ENCODE measurements around the gene ELSPBP1.
"Not testable (repeated sequence)": the region's sequence is repeated elsewhere in the genome, so short reads cannot be mapped to it uniquely, and the experiment has no call there.

ELSPBP1 gene

DNA sequence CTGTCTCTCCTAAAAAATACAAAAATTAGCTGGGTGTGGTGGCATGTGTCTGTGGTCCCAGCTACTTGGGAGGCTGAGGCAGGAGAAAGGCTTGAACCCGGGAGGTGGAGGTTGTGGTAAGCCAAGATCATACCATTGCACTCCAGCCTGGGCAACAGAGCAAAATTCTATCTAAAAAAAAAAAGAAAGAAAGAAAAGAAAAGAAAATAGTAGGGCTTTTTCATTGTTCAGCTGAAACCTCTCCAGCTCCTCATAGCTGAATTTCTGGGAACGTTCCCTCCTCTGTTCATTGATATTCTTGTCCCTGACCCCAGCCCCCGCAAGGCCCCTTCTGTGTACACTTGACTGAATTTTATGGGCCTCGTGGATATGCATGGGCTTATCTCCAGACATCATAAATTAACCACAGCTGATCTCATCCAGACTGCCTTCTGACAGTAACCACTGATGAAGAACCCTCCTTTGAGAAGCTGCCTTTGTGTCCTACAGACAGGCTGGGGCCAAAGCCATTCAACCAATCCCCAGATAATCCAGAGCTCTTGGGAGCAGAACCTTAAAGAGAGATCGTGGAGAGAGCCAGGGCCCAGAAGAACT lies at the start of gene ELSPBP1:
Gene ELSPBP1 (plus strand): TSS at position 424 of the 594 bp plus-strand sequence. CDS start 14,036 bp downstream, outside the sequence.
- no peak for DNase-seq

DNA sequence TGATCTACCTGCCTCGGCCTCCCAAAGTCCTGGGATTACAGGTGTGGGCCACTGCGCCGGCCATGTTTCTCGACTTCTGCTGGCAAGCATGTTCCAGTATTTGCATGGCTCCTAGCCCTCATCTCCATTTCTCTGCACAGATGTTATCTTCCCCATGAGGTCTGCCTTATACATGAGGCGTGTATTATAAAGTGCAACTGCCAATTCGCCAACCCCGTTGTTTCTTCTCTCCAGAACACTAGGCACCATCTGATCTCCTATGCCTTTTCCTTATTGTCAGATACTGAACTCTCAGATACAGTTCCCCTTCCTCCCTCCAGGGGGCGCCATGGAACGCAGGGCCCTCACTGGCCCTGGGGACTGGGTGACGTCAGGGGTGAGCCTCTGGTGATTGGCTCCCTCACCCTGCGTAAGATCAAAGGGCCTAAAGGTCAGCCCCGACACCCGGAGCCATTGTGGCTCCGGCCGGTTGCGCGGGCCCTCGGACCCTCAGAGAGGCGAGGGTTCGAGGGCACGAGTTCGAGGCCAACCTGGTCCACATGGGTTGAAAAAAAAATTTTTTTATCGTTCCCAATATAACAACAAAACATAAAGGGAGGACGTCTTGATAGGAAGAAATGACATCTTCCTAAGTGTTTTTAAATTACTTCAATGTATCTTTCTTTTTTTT lies 44.4 kb upstream of the ELSPBP1 start:
- DNase-seq, result peak; percentile 10

DNA sequence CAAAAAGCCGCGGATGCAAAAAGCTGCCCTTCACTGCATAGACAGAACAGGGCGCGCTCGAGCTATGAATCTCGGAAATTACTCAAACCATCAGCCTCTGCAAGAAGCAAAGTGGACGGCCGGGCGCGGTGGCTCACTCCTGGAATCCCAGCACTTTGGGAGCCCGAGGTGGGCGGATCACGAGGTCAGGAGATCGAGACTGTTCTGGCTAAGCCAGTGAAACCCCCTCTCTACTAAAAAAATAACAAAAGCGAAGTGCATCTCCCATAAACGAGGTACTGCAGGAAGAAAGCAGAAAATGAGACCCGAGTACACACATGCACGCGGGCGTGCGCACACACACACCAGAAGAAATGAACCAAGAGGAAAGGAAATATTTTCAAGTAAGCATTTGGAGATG lies 42.3 kb upstream of the ELSPBP1 start:
- not testable (repeated sequence) for DNase-seq

DNA sequence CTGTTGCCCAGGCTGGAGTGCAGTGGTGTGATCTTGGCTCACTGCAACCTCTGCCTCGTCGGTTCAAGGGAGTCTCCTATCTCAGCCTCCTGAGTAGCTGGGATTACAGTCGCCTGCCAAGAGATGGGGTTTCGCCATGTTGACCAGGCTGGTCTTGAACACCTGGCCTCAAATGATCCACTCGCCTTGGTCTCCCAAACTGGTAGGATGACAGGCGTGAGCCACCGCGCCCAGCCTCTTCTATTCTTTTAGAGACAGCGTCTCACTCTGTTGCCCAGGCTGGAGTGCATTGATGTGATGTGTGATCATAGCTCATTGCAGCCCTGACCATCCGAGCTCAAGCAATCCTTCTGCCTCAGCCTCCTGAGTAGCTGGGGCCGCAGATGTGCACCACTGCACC lies 38.5 kb upstream of the ELSPBP1 start:
- peak; percentile 8 for DNase-seq

DNA sequence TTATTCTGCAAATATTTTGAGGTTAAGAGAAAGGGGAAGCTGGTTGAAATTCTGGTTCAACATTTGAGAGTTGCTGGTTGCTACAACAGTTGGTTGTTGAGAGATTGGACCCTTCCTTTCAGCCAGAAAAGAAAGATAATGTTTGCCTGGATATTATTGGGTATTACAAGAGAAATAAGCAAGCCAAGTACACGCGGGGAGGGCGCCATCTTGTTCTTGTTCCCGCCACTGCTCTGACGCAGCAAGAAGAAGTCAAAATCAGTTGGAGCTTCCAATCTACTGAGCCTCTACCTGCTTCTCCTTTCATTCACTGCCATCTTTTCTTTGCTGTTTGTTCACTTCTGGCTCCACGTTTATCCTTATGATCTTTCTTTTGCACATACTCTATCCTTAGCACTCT lies 20.9 kb upstream of the ELSPBP1 start:
- DNase-seq, result no peak

DNA sequence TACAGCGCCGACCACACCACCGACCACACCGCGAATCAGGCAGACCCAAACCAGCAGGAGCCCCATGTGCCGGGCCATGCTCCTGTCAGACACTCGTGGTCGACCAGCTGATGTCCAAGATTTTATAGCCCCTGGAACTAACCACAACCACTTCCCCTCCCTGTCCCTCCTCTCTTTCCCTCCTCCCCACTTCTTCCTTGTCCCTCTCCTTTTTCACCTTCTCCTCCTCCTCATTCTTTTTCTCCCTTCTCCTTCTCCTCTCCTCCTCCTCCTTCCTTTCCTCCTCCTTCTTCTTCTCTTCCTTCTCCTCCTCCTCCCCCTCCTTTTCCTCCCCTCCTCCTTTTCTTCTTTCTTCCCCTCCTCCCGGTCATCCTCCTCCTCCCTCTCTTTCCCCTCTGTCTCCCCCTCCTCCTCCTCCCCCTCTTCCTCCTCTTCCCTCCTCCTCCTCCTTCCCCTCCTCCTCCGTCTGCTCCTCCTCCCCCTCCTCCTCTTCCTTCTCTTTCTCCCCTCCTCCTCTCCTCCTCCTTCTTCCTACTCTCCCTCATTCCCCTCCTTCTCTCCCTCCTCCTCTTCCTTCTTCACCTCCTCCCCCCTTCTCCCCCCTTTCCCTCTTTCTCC lies 3.1 kb upstream of the ELSPBP1 start:
- no peak for DNase-seq

DNA sequence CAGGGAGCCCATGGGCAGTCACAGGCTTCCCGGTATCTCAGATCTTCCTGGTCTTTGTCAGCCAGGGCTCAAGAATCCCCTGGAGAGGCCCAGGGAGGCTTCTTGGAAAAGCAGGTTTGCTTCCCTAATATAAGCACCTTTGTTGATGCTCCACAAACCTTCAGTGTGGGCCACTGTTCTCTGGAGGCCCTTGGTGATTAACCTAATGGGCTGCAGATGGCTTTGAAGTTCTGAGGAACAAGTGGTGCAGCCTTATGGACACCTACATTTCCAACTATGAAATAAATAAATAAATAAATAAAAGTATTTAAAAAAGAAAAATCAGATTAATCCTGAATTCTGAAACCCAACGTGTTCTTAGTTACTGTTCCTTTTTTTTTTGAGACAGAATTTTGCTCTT lies 2.4 kb upstream of the ELSPBP1 start, which contains the start of gene BSPH1:
Gene BSPH1 (minus strand): TSS at position 101 of the 400 bp plus-strand sequence. CDS start 89 bp downstream, at position 12.
- no peak for DNase-seq

DNA sequence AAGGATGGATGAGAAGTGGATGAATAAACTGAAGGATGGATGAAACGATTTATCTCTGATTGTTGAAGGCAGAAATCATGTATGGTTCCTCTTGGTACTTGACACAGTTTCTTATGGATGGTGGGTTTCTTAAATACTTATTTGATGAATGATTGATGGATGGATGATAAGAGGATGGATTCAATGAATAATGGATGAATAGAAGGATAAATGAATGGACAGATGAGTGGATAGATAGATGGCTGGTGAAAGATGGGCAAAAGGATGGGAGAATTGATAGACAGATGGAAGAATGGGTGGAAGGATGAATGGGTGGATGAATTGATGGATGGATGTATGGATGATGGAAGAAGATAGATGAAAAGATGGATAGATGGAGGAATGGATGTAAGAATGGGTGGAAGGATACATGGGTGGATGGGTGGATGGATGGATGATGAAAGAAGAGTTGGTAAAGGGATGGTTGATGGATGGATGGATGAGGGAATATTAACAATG lies 1.8 kb downstream of the ELSPBP1 start:
- no peak for DNase-seq

DNA sequence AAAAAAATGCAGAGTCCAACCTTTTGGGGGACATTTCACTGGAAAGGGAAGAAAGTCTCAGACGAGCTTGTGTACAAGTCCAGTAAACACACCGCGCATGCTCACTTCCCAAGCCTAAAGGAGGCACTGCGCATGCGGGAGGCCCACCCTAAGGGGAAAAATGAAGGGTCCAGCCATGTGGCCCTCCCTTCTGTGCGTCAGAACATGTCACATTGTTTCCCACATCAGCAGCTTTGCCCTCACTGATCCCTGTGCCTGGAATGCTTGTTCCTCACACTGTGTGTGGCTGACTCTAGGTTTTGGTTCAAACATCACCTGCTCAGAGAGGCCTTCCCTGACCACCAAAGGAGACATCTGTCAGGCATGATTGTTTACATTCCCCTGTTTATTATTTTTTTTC lies 4.4 kb downstream of the ELSPBP1 start:
- DNase-seq, result no peak

DNA sequence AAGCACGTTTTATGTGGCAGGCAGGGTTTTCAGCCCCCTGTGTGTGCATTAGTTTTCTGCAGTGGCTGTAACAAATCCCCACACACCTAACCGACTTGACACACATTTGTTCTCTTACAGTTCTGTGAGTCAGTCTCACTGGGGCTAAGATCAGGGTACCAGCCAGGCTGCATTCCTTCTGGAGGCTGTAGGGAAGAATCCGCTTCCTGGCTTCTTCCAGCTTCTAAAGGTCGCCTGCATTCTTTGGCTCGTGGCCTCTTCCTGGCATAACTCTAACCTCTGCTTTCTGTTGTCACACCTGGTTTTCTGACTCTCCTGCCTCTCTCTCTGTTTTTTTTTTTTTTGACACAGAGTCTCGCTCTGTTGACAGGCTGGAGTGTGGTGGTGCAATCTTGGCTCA lies 6.4 kb downstream of the ELSPBP1 start:
- no peak for DNase-seq

DNA sequence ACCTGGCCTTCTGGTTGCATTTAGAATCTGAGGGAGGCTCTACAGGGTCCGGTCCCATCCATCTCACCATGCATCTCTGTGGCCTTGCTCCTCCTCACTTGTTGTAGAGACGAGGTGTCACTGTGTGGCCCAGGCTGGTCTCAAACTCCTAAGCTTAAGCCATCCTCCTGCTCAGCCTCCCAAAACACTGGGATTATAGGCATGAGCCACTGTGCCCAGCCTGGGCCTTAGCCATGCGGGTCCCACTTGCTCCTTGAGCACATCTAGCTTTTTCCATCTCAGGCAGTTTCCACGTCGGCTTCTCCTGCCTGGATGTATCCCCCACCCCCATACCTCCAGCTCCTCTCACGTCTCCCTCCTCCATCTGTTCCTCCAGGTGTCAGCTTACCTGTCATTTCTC lies 9.8 kb downstream of the ELSPBP1 start:
- DNase-seq, result no peak

DNA sequence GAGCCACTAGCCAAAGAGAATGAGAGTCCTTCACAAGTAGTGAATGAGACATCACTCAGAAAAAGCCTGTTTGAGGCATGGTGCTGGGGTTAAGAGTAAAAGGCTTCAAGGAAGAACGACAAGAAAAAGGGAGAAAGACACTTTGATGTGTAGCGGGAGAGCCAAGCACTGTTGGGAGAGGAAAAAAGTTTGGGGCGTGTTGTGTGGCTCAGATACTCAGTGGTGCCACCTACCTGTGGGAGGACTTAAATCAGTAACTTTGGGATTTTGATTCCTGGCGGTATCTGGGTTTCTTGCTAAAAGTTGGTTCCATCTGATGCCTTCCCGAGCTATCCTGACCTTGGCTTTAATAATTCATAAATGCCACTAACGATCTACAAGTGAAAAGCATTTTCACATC lies 12.3 kb downstream of the ELSPBP1 start:
- peak; percentile 29 for DNase-seq

DNA sequence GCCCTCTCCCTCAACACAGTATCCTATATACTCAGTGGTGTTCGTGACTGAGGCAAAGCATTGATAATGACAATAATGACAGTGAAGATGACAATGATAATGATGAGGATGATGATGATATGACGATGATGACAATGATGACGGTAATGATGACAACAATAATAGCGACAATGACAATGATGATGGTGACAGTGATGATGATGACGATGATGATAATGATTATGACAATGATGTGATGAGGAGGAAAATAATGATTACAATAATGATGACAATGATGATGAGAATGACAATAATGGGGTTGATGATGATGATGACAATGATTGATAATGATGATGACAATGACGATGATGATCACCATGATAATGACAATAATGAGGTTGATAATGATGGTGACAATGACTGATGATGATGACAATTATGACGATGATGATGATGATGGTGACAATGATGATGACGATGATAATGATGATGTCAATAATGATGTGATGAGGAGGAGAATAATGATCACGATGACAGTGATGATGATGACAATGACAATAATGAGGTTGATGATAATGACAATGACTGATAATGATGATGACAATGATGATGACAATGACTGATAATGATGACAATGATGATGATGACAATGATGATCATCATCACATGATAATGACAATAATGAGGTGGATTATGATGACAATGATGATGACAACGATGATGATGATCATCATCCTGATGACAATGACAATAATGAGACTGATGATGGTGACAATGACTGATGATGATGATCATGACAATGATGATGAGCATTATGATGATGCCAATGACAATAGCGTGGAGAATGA lies 16.7 kb downstream of the ELSPBP1 start:
- DNase-seq, result no peak

DNA sequence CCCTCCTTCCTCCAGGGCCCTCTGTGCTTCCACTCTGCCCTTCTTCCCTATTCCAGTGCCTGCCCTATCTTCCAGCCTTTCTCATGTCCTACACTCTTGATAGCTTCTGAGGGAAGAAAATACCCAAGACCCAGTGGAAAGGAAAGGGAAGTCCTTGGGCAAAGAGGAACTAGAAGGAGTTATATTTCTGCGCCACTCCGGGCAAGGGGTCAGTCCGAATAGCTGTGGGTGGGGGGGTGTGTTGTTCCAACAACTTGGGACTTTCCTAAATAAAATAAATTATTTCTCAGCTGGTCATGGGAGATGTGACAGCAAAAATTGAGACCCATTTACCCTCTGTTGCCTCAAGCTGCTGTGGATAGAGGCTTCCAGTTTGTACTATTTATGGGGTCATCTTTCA lies 26.3 kb downstream of the ELSPBP1 start:
- DNase-seq, result no peak

DNA sequence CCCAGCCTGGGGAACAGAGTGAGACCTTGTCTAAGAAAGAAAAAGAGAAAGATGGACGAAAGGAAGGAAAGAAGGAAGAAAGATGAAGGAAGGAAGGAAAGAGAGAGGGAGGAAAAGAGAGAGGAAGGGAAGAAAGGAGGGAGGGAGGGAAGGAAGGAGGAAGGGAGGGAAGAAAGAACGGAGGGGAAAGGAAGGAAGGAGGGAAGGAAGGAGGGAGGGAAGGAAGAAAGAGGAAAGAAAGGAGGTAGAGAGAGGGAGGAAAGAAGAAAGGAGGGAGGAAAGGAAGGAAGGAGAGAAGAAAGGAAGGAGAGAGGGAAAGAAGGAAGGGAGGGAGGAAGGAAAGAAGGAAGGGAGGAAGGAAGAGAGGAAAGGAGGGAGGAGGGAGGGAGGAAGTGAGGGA lies 28.6 kb downstream of the ELSPBP1 start:
- no peak for DNase-seq

DNA sequence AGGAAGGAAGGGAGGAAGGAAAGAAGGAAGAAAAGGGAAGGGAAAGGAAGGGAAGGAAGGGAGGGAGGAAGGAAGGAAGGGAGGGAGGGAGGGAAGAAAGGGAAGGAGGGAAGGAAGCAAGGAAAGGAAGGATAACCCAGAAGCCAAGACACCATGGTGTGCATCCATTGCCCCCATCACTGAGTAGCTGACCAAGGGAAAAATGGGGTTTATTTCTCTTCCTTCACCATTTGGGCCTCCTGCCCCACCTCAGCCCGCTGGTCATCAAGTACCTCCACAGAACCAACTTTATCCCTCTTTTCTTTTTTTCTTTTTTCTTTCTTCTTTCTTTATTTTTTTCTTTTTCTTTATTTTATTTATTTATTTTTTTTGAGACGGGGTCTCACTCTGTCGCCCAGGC lies 29.1 kb downstream of the ELSPBP1 start:
- DNase-seq, result no peak

DNA sequence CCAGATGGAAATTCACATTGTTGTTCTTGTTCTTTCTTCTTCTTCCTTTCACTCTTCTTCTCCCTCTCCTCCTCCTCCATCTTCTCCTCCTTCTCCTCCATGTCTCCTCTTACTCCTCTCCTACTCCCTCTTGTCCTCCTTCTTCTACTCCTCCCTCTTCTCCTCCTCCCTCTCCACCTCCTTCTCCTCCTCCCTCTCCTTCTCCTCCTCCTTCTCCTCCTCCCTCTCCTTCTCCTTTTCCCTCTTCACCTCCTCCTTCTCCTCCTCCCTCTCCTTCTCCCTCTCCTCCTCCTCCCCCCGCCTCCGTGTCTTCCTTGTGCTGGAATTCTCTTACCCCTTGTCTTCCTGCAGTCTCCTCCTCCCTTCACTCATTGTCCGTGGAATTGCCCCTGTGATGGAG lies 31.0 kb downstream of the ELSPBP1 start:
- DNase-seq, result no peak

DNA sequence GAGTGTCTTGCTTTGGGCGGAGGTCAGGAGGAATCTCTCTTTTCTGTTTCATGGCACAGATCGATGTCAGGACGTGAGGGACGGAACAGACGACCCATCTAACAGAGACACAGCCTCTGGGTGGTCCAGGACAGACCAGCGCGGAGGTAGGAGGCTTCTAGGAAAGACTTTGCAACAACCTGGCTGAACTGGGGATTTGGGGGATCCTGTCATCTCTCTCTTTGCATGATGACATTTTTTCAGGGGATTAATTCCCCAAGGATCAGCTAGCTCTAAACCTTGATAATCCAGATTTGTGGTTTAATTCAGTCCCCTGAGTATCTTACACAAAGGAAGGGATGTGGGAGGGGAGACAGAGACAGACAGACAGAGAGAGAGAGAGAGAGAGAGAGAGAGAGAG lies 35.0 kb downstream of the ELSPBP1 start:
- DNase-seq, result no peak

DNA sequence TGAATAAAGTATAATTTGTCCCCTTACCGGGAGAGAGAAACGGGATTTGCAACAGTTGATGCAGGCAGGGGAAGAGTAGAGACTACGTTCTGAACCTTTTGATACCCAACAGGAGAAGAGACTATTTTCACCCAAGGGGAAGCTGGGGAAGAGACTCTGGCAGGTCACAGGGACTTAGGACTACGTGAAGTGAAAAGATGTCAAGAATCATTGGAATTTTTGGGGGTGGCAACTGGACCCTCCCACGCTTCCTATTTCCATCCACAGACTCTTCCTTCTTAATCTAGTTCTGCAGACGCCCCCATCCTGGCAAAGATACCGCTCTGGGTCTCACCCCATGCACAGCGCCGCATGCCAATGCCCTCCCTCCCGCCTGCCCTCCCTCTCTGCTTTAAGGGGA lies 35.6 kb downstream of the ELSPBP1 start:
- no peak for DNase-seq

DNA sequence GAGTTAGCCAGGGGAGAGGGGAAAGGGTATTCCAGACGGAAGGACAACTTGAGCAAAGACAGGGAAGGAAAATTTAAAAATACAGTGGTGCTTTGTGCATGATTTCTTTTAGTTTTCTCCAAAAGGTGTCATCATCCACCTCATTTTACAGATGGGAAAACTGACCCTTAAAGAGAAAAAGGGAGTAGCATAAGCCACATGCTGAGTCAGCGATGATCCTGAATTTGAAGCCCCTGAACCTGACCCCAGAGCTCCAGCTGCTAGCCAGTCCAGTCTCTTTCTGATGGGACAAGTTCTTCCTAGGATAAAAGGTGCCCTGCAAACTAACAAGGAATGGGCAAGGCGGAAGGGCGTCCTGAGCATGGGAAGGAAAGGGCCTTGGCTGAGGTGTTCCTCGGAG lies 39.2 kb downstream of the ELSPBP1 start:
- DNase-seq, result no peak

DNA sequence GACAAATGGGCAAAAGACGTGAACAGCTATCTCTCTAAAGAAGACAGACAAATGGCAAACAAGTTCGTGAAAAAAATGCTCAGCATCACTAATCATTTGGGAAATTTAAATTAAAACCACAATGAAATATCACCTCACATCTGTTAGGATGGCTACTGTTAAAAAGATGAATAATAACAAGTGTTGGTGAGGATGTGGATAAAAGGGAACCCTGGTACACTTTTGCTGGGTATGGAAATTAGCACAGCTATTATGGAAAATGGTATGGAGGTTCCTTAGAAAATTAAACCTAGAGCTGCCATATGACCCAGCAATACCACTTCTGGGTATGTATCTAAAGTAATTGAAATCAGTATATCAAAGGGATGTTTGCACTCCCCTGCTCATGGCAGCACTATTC lies 42.3 kb downstream of the ELSPBP1 start:
- no peak for DNase-seq

DNA sequence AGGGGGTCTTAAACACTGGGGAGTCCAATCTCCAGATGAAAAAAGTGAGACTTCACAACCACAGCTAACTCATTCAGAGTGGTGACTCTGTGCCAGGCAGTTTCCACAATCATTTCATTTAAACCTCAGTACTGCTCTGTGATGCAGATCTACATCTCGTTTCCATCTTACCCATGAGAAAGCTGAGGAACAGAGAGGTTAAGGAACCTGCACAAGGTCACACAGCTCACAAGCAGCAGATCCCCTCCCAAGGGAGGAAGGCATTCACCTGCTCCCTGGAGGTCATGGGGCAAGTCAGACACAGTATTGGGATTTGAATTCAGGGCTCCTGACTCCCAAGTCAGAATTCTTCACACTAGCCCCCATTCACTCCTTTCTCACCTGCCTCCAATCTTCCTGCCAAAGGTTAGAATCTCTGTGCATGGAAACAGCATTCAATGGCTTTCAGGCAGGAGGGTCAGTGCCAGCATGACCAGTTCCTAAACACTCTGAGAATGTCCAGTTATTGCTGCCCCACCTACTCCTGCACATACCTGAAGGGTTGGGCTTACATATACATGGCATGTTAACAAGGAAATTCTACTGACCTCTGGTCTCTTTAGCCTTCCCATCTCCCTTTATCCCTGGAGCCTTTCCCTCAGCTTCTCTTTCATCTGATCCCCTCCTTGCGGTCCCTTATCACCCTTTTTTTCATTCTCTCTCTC lies 47.6 kb downstream of the ELSPBP1 start:
- no peak for DNase-seq
